Stimulated activated CD4-positive, alpha-beta T cell treated with anti-CD3 and anti-CD28 coated beads, Interleukin-12 subunit alpha, Interleukin-12 subunit beta, amount 100 ng/mL, for 24 hours (primary cell): Measurements from ENCODE around the gene ALG9.
A peak's percentile ranks its signal among the peaks of the same experiment; 100 is the strongest.

ENCODE experiments used
- DNase-seq, 2 experiments: peaks; one replicate each; pipeline ENCODE4 v3.0.0-alpha.2; 2020; ENCODE audit warnings: low read depth in 2 of 2

The ALG9 gene

DNA sequence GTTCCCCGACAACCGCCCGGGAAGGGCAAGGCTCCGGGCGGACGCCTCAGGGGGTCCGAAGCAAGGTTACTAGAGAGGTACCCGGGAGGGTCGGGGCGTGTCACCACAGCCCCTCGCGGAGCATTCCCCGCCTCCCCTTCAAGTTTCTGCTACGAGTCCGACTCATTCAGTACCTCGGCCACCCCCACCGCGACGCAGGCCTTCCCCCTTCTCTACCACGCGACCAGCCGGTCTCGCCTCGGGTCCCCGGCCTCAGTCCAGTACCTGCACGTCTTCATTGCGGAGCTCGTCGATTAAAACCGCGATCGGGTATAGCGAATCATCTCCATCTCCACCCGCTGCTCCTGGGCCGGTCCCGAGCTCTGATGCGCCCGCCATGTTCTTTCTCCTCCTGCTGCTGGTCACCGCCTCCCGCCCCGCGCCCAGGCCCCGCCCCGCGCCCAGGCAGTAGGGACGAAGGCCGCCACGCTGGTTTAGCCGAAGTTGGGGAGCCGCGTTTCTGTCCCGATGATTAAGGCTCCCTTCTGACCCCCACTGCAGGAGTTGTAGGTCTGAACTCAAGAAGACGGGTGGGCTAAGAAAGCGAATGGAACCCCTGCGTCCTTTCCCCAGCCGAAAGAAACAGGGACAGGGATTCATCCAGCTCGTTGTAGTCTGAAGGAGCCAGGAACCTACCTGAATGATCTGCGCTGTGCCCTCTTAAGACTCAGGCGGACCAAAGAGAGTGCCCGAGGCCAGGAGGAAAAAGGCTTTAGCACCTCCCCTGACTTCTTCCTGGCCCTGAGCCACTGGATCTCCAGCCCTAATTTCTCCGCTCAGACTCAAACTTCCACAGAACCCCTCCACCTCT is 105.2 kb downstream of the ALG9 start, which contains the start of gene PPP2R1B:
PPP2R1B (minus strand) TSS at position 406 of the 850 bp plus-strand sequence; CDS start at position 378, 28 bp downstream.
- peak; percentile 47 to 59 for DNase-seq

DNA sequence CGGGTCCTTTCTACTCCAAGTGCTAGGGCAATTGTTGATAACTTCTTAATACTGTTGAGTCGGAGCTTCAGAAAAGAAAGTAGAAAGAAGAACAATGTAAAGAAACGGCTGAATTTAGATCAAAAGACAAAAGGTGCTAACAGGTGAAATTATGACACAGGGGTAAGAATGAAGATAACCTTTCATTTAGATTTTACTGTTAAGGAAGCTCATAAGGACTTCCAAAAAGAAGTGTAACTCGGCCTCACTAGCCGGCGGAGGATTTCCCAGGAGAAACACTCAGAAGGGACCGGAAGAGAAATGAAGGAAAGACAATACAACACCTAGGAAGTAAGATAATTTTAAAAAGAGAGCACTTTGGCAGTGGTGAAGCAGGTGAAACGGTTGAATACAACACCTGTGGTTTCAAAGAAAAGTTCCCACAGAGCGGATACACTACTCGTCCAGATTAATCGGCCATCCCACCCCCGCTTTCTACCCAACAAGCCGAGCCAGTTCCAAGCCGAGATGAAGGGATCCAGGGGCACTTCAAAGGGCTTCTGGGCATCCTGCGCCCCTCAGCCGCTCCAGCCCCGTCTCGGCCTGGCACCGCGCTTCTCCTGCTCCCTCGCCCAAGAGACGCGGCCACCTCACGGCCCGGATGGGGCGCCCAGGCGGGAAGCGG is 105.9 kb downstream of the ALG9 start:
- no peak for DNase-seq

DNA sequence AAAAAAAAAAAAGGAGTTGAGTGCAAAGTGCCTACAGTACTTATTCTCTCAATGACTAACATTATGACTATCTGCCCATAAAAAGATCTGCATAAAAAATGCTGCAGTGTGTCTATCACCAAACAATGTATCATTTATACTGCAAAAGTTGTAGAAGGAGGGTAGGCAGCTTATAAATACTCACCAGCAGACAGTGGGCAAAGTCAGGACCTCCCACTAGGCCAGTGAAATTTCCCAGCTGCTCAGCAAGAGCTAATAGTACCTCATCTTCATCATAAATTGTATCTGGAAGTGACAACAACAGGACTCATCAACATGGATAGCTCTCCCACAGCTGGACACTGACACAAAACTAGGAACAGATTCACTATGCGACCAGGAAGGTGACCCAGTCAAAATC is 106.8 kb downstream of the ALG9 start:
- no peak for DNase-seq

DNA sequence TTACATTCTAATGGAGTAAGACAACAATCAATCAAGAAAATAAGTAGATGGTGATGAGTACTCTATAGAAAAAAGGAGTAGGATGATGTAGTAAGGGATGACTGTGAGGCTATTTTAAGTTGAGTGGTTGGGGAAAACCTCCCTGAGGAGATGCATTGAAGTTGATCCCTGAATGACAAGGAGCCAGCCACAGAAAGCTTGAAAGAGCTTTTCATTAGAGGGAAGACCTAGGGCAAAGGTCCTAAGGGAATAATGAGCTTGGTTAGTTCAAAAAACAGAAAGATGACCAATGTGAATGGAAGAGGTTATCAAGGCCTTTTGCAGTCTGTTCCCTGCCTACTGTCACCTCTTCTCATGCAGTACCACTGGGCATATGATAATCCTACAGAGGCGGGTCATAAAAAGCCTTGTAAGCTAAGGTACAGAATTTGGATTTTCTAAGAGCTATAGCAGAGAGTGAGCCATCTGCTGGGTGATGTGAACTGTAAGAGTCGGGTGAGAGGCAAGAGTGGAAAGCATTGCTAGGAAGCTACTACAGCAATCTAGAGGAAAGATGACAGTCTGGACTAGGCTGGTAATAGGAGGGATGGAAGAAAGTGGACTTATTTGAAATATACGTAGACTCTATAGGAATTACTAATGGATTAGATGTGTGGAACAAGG is 108.3 kb downstream of the ALG9 start:
- DNase-seq: no peak

DNA sequence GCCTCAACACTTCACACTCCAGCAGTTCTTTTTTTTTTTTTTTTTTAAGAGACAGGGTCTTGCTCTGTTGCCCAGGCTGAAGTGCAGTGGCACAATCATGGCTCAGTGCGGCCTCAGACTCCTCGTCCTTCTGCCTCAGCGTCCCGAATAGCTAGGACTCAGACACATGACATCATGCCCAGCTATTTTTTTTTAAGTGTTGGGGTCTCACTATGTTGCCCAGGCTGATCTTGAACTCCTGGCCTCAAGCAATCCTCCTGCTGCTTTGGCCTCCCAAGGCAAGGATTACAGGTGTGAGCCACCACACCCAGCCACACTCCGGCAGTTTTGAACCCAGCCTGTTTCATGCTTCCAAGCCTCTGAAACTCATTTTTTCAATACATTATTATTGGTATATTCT is 108.9 kb downstream of the ALG9 start:
- DNase-seq: no peak

DNA sequence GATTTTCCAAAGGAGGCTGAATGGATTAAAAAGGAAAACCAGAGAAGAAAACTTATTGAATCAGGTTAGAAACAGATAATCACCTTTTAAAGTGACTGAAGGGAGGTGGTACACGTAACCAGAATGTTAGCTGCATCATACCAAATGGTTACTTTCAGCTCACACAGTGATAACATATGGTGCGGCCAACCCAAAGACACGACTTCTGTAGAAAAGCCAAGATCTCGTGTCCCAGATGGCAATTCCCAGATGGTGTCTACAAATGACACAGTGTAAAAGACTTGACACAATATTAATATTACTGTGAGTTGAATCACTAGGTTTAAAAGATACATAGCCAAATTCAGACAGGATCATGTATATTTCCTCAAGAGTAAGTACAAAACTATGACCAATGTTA is 110.3 kb downstream of the ALG9 start:
- DNase-seq: no peak

DNA sequence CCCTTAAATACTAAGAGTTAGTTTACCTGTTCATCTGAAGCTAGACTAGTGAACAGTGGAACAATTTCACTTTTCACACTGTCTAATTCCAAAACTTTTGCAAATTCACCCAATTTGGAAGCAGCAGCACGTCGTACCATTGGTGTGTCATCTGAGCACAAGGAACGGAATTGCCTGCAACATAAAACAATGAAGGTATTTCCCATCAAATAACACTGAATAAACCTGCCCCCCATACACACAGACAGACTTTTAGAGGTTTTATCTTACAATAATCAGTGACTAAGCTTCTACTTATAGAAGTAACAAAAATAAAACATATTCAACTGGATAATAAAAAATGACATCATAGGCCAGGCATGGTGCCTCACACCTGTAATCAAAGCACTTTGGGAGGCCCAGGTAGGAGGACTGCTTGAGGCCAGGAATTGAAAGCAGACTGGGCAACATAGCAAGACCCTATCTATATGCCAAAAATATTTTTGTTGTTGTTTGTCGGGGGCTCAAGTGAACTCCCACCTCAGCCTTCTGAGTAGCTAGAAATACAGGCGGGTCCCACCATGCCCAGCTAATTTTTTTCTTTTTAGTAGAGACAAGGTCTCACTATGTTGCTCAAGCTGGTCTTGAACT is 111.5 kb downstream of the ALG9 start:
- DNase-seq: no peak

DNA sequence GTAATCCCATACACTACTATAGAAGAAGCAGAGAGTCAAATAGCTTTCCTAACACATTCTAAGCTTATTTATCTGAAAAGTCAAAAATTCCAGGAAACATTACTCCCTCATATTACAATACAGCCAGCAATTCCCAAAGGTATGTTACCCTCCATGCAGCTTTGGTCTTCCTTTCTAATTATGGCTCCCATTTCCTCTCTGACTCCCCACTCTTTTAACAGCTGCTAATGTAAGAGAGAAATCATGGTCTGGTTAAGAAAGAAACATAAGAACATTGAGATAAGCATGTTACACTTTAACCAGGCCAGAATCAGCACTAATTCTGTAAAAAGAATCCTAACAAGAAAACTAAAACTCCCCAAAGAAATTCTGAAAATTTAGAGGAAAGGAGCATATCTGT is 112.0 kb downstream of the ALG9 start:
- DNase-seq: no peak

DNA sequence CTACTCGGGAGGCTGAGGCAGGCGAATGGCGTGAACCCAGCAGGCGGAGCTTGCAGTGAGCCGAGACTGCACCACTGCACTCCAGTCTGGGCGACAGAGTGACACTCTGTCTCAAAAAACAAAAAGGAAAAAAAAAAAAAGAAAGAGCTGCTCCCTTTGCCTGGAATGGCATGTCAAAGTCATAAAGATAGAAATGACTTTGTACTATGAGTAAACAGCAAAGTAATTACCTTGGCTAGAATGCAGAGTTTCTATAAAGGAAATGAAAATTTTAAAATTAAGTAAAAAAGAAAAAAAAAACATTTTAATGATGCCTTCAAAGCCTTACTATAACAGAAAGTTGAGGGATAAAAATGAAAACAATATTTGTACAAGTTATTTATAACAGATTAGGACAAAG is 115.3 kb downstream of the ALG9 start:
- DNase-seq: no peak

DNA sequence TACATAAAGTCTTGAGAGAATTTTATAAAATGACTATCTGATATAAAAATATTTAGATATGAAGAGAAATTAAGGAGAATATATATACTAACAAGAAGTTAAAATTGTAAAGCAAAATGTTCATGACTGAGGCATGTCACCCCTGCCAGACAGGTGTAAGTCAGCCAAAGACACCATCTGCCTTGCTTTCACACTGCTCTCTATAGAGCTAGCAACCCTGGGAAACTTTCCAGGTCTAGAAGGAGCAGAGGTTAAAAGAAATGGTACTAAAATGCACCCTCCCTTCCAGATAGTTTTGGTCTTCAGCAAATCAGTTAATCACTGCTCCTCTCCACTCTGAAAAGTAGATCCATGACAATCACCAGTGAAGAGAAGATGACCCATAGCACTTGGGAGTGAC is 121.7 kb downstream of the ALG9 start:
- no peak for DNase-seq

DNA sequence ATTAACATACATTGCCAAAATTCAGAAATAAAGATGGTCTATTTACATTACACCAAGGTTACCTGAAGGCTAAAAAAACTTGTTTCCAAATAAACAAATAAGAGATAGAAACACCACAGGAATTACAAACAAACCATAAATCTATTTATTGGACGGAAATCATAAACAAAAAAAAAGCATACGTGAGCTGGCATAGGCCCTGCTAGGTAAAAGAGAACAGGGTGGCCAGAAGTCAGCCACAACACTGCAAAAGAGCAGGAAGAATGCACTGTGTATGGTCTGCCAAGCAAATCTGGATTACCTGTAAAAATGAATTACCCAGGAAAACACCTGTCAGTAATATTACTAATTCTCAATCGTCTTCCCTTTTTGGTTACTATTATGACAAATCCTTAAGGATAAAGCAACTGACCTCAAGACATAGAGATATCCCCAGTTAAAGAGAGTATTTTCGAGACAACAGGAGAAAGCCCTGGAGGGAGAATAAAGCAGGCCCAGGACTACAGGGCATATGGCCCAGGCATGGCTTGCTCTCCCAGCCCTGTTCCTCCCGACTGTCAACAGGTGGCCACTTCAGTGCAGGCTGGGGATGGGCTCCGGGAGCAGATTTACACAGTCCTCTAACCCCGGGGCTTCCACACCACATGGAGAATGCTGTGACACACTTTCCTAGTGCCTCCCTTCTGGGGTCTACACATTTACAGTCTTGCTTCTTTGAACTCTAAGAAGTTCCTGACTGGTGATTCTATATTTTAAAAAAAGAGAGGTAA is 123.2 kb downstream of the ALG9 start:
- no peak for DNase-seq

DNA sequence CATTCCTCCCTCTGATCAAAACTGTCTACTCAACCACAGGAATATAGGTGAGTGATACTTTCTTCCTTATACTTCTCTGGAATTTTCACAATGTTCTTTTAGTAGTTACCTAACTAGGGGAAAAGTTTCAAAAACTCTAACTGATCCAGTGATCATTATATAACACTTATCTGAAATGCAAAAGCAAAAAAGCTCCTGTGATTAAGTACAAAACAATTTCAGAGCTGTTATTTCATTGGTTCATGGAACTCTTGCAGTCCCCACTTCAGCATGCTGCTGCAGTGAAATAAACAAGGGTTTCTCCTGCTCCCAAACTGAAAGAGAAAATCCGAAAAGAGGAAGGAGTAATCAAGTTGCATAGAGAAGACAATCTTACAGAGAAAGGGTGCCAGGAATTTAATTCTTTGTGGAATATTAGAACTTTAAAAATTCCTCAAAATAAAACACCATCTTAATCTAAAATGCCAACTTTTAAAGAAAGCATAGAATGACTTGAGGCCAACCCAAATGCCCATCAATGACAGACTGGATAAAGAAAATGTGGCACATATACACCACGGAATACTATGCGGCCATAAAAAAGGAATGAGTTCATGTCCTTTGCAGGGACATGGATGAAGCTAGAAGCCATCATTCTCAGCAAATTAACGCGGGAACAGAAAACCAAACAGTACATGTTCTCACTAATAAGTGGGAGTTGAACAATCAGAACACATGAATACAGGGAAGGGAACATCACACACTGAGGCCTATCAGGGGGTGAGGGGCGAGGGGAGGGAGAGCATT is 125.5 kb downstream of the ALG9 start:
- no peak for DNase-seq

DNA sequence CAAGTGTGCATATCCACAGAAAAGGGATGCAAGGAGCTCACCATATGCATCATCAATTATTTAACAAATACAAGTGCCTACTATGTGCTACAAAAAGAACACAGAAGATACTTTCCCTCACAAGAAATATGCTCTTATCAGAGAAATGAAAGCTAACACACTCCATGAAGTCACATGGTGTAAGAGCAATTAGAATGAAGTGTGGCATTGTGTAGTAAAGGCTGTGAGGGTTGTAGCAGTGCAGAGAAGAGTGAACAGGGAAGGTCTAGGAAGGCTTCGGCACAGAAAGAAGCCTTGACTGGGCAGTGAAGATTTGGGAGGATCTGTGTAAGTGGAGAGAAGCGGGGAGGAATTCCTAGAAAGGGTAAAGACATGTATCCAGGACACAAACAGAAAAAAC is 127.7 kb downstream of the ALG9 start:
- DNase-seq: no peak

DNA sequence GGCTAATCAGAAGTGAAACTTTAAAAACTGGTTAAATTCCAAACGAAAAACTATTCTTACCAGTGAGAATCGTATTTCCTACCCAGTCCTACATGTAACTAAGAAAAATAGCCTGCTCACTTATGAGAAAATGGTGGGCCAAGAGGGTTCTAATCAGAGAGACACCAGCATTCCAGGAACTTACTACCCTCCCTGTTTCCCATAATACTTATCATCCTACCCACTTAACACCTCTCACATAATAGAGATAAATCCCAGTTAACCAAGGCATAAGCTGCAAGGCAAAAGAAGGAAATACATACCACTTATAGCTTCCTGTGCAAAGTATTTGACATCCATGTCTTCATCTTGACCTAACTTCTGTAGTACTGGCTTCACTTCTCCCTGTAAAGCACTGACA is 129.6 kb downstream of the ALG9 start:
- DNase-seq: no peak

DNA sequence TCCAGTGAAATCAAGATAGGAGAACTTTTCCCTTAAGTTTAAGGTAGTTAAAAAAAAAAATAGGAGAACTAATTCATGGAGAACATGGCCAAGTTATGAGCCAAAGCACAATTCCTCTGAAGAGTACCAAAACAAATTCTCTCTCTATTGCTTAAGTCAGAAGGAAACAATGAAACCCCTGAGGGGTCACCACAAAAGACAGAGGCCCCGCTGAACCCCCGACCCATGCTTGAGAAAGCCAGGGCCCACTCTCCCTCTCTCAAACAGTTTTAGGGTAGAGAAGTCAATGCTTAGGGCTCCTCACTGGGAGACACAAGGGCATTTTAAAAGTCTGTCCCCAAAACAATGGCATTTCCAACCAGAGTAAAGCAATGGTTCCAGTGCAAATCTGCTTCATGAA is 132.1 kb downstream of the ALG9 start:
- no peak for DNase-seq

DNA sequence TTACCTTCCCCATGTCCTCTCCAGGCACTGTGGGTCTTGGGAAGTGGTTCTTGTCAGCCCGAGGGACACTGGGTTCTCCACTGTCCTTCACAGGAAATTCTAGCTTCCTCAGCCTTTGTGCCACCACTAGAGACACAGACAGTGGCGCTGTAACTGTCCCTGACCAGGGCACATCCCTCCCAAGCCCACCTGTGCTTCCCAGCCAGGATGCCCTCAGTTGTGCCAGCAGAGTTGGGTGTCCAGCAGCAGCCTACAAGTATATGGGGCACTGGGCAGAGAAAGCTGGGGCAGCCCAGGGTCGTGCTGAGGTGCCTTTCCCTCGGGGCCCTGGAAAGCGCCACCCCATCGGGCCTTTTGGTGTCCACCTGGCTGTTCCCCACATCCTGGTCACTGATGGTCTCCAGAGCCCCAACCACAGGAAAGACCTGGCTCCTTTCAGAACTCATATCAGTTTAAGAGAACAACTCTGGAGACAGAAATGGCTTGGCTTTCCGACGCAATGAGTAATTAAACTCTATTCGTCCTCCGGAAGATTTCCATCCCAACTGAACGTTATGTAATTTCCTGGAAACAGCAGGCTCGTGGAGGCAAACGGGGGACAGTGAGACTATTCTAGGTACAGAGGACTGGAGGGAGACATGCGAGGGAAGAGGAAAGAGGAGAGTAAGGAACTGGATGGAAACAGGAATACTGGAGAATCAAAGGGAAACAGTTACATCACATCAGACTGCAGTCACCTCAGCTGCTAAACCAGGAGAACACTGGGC is 133.8 kb downstream of the ALG9 start:
- no peak for DNase-seq

DNA sequence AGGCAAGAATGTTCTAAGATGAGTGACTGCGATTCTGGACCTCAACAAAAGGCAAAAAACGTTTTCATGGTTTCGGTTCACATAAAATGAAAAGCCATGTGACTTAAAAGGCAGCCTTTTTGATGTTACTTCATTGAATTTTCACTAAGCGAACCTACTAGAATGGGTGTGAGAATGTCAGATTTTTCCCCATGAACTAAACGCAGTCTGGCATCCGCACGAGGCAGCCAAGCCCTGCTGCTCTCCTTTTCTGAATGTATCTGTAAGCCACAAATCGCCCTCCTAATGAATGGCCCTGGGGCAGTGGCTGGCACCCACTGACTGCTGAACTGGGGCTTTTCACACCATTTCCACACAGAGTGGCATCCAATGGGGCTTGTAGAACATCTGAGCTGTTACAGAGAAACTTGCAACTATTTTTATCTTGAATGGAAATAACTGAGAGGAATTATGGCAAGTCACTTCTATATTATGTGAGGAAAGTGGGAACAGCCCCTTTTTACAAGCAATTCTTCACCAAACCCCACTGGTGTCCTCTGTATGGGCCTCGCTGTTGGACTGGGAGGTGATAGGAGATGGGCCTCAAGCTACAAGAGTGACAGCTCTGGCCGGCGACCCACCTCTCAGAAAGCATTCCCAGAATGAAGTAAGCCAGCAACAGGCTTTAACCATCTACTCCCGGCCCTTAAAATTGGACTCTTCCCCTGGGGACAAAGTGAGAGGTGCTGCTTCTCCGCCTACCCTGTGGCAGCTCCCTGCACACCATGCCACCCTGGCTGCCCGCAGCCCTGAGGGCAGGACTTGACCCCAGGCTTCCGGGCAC is 134.5 kb downstream of the ALG9 start:
- no peak for DNase-seq
